WERI-Rb-1 (cell line): ENCODE data around the gene ADA.
"Not testable (repeated sequence)": the region's sequence is repeated elsewhere in the genome, so short reads cannot be mapped to it uniquely, and the experiment has no call there.

Experiments used
- DNase-seq: peaks from one replicate; pipeline ENCODE4 v3.0.0-alpha.2; 2020
- H3K27ac ChIP-seq: fragments of 250-450 bp; sonication (Bioruptor Pico); 2 replicates; pipeline ENCODE4 v1.5.1; 2020; ENCODE audit warnings: mild to moderate bottlenecking, moderate library complexity
- H3K27me3 ChIP-seq: fragments of 250-450 bp; sonication (Bioruptor Pico); 2 replicates; pipeline ENCODE4 v1.5.1; 2021; ENCODE audit warnings: mild to moderate bottlenecking, low read depth, moderate library complexity; ENCODE audit not compliant: insufficient read depth, severe bottlenecking
- H3K36me3 ChIP-seq: fragments of 250-450 bp; sonication (Bioruptor Pico); 2 replicates; pipeline ENCODE4 v1.5.1; 2020; ENCODE audit warnings: mild to moderate bottlenecking, moderate library complexity
- H3K4me3 ChIP-seq: 2 replicates; pipeline ENCODE4 v1.5.1; 2011; ENCODE audit warnings: low read depth, mild to moderate bottlenecking, control low read depth, low read length
- H3K9me3 ChIP-seq: fragments of 250-450 bp; sonication (Bioruptor Pico); 2 replicates; pipeline ENCODE4 v1.5.1; 2021; ENCODE audit warnings: mild to moderate bottlenecking, moderate library complexity; ENCODE audit not compliant: severe bottlenecking
- TF ChIP-seq, protein P1 (sequence below): IDR thresholded peaks from 2 replicates; pipeline ENCODE4 v1.5.1; 2011; ENCODE audit warnings: low read depth, mild to moderate bottlenecking, control low read depth, inconsistent platforms, low read length

ADA gene

GRCh38 chr20:44593751-44594150 lies 57.7 kb downstream of the ADA start:
- no peaks in the 10 kb centered on the region for H3K36me3 ChIP-seq
- H3K27ac ChIP-seq: no peak overlapping the region
- TF ChIP-seq, protein P1, sequence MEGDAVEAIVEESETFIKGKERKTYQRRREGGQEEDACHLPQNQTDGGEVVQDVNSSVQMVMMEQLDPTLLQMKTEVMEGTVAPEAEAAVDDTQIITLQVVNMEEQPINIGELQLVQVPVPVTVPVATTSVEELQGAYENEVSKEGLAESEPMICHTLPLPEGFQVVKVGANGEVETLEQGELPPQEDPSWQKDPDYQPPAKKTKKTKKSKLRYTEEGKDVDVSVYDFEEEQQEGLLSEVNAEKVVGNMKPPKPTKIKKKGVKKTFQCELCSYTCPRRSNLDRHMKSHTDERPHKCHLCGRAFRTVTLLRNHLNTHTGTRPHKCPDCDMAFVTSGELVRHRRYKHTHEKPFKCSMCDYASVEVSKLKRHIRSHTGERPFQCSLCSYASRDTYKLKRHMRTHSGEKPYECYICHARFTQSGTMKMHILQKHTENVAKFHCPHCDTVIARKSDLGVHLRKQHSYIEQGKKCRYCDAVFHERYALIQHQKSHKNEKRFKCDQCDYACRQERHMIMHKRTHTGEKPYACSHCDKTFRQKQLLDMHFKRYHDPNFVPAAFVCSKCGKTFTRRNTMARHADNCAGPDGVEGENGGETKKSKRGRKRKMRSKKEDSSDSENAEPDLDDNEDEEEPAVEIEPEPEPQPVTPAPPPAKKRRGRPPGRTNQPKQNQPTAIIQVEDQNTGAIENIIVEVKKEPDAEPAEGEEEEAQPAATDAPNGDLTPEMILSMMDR: no peak
- H3K27me3 ChIP-seq: no peaks in the 10 kb centered on the region
- H3K9me3 ChIP-seq: no peaks in the 10 kb centered on the region
- H3K4me3 ChIP-seq: no peak overlapping the region
- DNase-seq: no peak

DNA sequence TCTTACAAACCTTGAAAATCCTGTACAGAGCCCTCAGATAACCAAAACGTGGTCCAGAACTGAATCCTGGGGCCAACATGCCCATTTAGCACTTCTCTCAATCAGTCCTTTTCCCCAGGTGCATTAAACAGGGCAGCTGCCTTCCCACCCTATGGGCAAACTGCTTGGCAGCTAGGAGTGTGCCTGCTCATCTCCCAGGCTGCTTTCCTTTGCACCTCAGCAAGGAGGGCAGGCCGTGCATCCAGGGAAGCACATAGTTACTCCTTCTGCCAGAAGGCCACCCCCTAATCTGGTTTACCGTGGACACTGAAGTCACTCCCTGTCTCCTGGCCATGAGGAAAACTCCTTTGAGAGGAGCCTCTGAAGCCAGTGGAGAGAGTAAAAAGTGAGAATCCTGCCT lies 59.1 kb downstream of the ADA start:
- H3K9me3 ChIP-seq: no peaks in the 10 kb centered on the region
- no peak overlapping the region for H3K4me3 ChIP-seq
- TF ChIP-seq, protein P1: no peak
- H3K36me3 ChIP-seq: no peaks in the 10 kb centered on the region
- no peaks in the 10 kb centered on the region for H3K27me3 ChIP-seq
- no peak overlapping the region for H3K27ac ChIP-seq
- no peak for DNase-seq

GRCh38 chr20:44590980-44591778 lies 60.3 kb downstream of the ADA start:
- TF ChIP-seq, protein P1: no peak
- H3K9me3 ChIP-seq: no peaks in the 10 kb centered on the region
- no peak for DNase-seq
- no peak overlapping the region for H3K4me3 ChIP-seq
- H3K36me3 ChIP-seq: no peaks in the 10 kb centered on the region
- H3K27me3 ChIP-seq: no peaks in the 10 kb centered on the region
- H3K27ac ChIP-seq: no peak overlapping the region

DNA sequence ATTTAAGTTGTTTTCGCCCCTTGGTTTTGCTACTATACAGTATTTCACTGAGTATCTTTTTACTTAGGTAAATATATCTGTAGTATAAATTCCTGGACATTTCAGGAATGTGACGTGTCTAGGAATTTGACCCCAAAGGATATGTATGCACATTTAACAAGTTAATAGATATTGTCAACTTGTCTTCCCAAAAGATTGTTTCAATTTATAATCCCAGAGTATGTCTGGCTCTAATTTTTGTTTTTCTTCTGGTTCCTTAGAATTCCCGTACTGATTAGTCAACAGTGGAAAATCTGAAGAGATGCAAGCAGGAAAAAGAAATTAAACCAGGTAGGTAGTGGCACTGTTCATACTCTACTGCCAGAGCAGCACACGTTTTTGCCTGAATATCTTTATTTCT lies 62.0 kb downstream of the ADA start:
- H3K36me3 ChIP-seq: no peaks in the 10 kb centered on the region

DNA sequence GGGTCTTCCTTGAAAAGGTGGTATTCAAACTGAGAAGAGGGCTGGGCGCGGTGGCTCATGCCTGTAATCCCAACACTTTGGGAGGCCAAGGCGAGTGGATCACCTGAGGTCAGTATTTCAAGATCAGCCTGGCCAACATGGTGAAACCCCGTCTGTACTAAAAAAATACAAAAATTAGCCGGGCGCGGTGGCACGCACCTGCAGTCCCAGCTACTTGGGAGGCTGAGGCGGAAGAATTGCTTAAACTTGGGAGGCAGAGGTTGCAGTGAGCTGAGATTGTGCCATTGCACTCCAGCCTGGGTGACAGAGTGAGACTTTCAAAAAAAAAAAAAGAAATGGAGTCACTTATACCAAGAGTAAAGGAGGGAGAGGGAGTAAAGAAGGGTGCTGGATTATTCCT lies 63.2 kb downstream of the ADA start:
- not testable (repeated sequence) for H3K9me3 ChIP-seq, DNase-seq, H3K4me3 ChIP-seq, H3K36me3 ChIP-seq, H3K27ac ChIP-seq, H3K27me3 ChIP-seq

More for the DNA sequence above, 62.0 kb downstream of the ADA start:
- no peak overlapping the region for H3K4me3 ChIP-seq
- no peak for DNase-seq
- H3K27me3 ChIP-seq: no peaks in the 10 kb centered on the region
- no peak overlapping the region for H3K27ac ChIP-seq
- TF ChIP-seq, protein P1: no peak
- no peaks in the 10 kb centered on the region for H3K9me3 ChIP-seq

- Histone ChIP-seq H3K27me3 (no peaks in the 10 kb centered on the region), H3K27ac (no peak overlapping the region), H3K9me3 (no peaks in the 10 kb centered on the region), H3K4me3 (no peak overlapping the region), H3K36me3 (no peaks in the 10 kb centered on the region)
- no peak for DNase-seq
- TF ChIP-seq, protein P1: no peak
These were observed 64.2 kb downstream of the ADA start for GRCh38 chr20:44587035-44587980.
